SU-DHL-6 (cell line): Measurements from ENCODE around the gene MTREX.

Source experiments
- CTCF ChIP-seq: fragments of 200-600 bp; sonication (generic); IDR thresholded peaks from one replicate; pipeline ENCODE4 v1.5.1; 2017; ENCODE audit warnings: antibody characterized with exemption, mild to moderate bottlenecking, low read length, moderate library complexity; ENCODE audit not compliant: insufficient read depth, poor library complexity, severe bottlenecking
- EZH2phosphoT487 ChIP-seq: fragments of 200-600 bp; sonication (generic), shearing (Covaris generic); conservative IDR thresholded peaks from 2 replicates; pipeline ENCODE4 v1.6.1; 2018; ENCODE audit warnings: mild to moderate bottlenecking, antibody characterized with exemption, low read length, moderate library complexity, mixed read lengths

DNA sequence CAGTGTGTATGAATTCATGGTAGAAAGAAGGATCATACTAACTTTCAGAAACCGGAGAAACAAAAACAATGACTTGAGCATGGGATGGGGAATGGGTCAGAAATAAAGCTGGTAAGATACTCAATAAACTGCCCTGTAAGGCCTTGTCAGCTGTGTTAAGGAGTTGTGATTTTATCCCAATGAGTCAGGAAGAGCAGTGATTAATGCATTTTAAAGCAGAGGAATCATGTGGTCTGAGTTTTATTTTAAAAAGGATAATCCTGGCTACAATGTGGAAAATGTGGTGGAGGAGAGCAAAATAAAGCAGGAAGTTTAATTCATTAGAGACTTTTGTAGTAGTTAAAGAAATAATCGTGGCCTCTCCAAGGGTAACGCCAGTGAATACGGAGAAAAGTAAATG lies 29.0 kb upstream of the MTREX start:
- TF ChIP-seq EZH2phosphoT487 (no peak), CTCF (no peak)
